NCI-H345 (cell line): ENCODE results near the gene CHAD.
"Not testable (repeated sequence)": the region's sequence is repeated elsewhere in the genome, so short reads cannot be mapped to it uniquely, and the experiment has no call there.

Experiments used
- DNase-seq: peaks from one replicate; lab custom pipeline; 2025; lab: John Stamatoyannopoulos, UW

Gene CHAD

GRCh38 chr17:50493744-50494143 lies 25.1 kb upstream of the CHAD start:
- DNase-seq: no peak

GRCh38 chr17:50492214-50492613 lies 23.5 kb upstream of the CHAD start:
- no peak for DNase-seq

- DNase-seq: no peak
Observed at GRCh38 chr17:50491505-50491904, 22.8 kb upstream of the CHAD start.

GRCh38 chr17:50488880-50489279 lies 20.2 kb upstream of the CHAD start:
- no peak for DNase-seq

GRCh38 chr17:50487213-50488096 lies 18.8 kb upstream of the CHAD start:
- DNase-seq: no peak

- no peak for DNase-seq
Observed at GRCh38 chr17:50484386-50485155, 15.9 kb upstream of the CHAD start.

- DNase-seq: no peak
Observed at GRCh38 chr17:50483266-50483665, 14.6 kb upstream of the CHAD start.

GRCh38 chr17:50482516-50482915 lies 13.8 kb upstream of the CHAD start:
- peak; percentile 59 for DNase-seq

GRCh38 chr17:50482110-50482509 lies 13.4 kb upstream of the CHAD start:
- no peak for DNase-seq

- no peak for DNase-seq
Observed at GRCh38 chr17:50481648-50482047, 13.0 kb upstream of the CHAD start.

- DNase-seq: no peak
Observed at GRCh38 chr17:50480854-50481490, 12.3 kb upstream of the CHAD start.

- no peak for DNase-seq
Observed at GRCh38 chr17:50480142-50480764, 11.6 kb upstream of the CHAD start.

- peak; percentile 79 for DNase-seq
Observed at GRCh38 chr17:50479522-50480141, 11.0 kb upstream of the CHAD start.

- peak; percentile 83 for DNase-seq
Observed at GRCh38 chr17:50478391-50479381, 10.0 kb upstream of the CHAD start, which contains the start of gene RSAD1. Gene RSAD1, plus strand, starts transcription at chr17:50478860. Its CDS starts 25 bp downstream, at chr17:50478885.

GRCh38 chr17:50477976-50478375 lies 9.3 kb upstream of the CHAD start:
- no peak for DNase-seq

- DNase-seq: no peak
Observed at GRCh38 chr17:50476545-50477315, 8.1 kb upstream of the CHAD start.

GRCh38 chr17:50475775-50476544 lies 7.3 kb upstream of the CHAD start:
- not testable (repeated sequence) for DNase-seq

GRCh38 chr17:50475362-50475761 lies 6.7 kb upstream of the CHAD start:
- no peak for DNase-seq

GRCh38 chr17:50474523-50474922 lies 5.8 kb upstream of the CHAD start:
- DNase-seq: no peak
